Sigmoid colon (tissue), 4 donors: ENCODE measurements around the gene TP73.

Source experiments
- CTCF ChIP-seq, 4 experiments: fragments of 450-650 bp in 3 of 4; fragments of 200-600 bp in 1 of 4; IDR thresholded peaks; one replicate each; pipeline ENCODE4 v1.5.1; 2016 to 2019; ENCODE audit warnings: antibody characterized with exemption in 4 of 4, mild to moderate bottlenecking in 3 of 4, moderate library complexity in 2 of 4
- EP300 ChIP-seq, 4 donors: sonication (generic); formaldehyde crosslinking; IDR thresholded peaks; one replicate each; pipeline ENCODE4 v1.6.1; 2017; ENCODE audit warnings: antibody characterized with exemption in 4 of 4

DNA sequence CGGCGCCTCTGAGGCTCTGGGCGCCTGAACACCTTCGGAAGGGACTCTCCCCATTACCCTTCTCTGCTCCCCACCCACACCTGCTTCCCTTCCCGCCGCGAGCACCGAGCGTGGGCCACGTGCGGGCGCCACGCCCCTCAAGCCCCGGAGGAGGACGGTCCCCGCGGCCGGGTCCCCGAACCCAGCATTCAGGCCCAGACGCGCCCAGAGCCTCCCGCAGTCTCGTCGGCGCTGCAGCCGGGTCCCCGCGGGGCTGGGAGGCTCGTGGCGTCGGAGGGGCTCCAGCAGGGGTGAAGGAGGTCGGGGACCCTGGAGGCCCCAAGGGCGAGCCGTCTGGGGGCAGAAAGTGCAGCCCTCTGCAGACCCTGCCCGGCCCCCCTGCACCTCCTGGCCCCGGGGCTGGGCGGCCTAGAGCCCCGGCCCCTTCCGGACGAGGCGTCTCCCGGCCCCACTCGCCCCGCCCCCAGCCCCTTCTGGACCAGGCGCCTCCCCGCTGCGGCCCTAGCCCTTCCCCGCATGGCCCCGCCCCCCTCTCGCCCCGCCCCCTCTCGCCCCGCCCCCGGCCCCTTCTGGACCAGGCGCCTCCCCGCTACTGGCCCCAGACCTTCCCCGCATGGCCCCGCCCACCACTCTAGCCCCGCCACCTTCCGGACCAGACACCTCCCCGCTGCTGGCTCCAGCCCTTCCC lies 119.9 kb downstream of the TP73 start:
- no peak for TF ChIP-seq CTCF (IDR thresholded peaks at IDR 0.05)
- no peak for TF ChIP-seq EP300 (IDR thresholded peaks at IDR 0.05)
